Occipital lobe (tissue), 2 donors: Measurements from ENCODE around the gene SYT15. TPM values are rescaled to one million over a fixed set of nuclear protein-coding genes. Genes with fewer than 3 reads are reported as not detected.
"Not testable (repeated sequence)": the region's sequence is repeated elsewhere in the genome, so short reads cannot be mapped to it uniquely, and the experiment has no call there.

Source experiments
- DNase-seq: peaks from one replicate; lab custom pipeline; 2025; lab: John Stamatoyannopoulos, UW
- total RNA-seq: library from RNA; depleted of rRNA; stranded (reverse); fragments of >200 nt; gene quantifications from one replicate; pipeline ENCODE4 v1.2.3, GENCODE V29; 2014

The SYT15 gene
- total RNA-seq, result 0.47 TPM

DNA sequence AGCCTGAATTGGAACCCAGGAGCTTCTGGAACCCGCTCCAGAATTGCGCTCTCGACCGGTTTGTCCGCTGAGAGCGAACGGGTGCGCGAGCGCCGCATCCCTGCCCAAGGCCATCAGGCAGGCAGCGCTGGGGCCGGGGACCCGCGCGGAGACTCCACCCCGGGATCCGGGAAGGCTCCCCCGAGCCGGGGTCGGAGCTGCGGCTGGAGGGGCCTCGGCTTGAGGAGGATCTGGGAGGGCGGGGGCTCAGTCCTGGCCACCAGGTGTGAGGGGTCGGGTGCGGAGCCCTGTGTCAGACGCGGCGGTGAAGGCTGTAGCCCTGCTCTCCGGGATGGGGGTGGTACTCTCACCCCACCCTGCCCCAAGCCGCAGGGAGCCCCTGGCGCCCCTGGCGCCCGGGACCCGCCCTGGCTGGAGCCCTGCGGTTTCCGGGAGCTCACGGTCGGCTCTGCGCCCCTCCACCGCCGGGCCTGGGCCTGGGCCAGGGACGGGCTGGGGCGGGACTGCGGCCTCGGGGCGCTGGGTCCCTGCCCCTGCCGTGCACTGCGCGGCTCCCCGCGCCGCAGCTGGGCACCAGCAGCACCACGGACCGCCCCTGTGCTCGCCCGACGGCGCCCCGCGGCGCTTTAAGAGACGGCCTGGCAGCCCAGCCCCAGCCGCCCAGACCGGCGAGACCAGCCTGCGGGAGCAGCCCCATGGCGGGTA, at the start of gene SYT15:
SYT15 (plus strand) TSS at position 655 of the 705 bp plus-strand sequence; CDS start at position 696, 41 bp downstream.
- not testable (repeated sequence) for DNase-seq

DNA sequence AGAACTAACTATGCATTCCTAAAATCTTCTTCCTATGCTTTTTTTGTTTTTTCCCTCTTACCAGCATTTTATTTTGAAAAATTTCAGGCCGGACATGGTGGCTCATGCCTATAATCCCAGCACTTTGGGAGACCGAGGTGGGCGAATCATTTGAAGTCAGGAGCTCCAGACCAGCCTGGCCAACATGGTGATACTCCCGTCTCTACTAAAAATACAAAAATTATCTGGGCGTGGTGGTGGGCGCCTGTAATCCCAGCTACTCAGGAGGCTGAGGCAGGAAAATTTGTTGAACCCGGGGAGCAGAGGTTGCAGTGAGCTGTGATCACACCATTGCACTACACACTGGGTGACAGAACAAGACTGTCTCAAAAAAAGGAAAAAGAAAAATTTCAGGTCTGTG, 49.2 kb upstream of the SYT15 start:
- not testable (repeated sequence) for DNase-seq

DNA sequence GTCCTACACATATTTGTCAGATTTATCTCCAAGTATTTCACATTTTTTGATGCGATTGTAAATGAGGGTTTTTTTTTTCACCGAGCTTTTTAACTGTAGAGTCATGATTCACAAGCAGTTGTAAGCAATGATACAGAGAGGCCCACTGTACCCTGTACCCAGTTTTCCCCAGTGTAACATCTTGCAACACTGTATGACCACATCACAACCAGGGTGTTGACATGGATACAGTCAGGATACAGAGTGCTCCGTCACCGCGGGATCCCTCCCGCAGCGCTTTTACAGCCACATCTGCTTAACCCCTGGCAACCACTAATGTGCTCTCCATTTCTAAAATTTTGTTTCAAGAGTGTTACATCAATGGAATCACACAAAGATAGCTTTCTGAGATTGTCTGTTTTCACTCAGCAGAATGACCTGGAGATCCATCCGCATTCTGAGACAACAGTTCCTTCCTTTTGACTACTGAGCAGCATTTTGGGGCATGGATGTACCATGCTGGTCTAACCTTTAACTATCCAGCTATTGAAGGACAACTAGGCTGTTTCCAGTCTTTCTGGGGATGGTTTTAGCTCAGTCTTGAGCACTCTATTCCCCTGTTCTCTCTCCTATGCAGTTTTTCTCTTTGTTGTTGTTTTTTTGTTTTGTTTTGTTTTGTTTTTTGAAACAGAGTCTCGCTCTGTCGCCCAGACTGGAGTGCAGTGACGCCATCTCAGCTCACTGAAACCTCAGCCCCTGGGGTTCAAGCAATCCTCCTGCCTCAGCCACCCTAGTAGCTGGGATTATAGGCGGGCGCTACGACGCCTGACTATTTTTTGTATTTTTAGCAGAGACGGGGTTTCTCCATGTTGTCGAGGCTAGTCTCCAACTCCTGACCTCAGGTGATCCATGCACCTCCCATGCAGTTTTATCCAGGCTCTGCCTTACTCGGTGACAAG, 48.4 kb upstream of the SYT15 start:
- no peak for DNase-seq

DNA sequence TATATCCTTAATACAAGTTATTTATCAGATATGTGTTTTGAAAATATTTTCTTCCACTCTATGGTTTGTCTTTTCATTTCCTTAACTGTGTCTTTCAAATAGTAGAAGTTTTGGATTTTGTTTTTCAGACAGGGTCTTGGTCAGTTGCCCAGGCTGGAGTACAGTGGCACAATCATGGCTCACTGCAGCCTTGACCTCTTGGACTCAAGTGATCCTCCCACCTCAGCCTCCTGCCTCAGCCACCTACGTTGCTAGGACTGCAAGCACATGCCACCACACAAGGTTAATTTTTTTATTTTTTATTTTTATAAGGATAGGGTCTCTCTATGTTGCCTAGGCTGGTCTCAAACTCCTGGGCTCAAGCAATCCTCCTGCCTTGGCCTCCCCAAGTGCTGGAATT, 46.7 kb upstream of the SYT15 start:
- not testable (repeated sequence) for DNase-seq

DNA sequence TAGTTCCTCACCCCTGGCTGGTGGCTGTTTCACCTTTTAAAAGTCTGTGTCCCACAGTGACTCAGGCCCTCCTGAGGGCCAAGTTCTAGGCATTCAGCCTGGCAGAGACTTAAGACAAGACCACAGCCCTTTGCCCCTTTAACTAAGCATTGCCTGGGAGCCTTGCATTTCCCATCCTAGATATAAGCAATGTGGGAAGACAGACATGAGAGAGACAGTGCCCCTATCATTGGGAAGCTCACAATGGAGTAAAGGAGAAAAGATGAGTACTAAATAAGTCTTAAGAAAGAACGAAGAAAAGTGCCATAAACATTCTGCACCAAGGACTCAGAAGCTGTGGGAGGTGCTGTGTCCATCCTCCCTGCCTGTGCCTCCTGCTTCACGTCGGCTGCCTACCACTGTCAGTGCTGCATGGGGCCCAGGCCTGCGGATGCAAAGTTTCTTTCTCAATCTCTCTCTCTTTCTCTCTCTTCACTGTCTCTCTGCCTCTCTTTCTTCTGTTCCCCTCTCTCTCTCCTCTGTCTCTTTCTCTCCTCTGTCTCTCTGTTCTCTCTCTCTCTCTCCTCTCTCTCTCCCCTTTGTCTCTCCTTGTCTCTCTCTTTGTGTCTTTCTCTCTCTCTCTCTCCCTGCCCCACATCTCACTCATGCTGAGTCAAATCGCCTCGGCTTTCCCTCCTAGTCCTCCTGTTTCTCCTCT, 44.0 kb upstream of the SYT15 start:
- no peak for DNase-seq

DNA sequence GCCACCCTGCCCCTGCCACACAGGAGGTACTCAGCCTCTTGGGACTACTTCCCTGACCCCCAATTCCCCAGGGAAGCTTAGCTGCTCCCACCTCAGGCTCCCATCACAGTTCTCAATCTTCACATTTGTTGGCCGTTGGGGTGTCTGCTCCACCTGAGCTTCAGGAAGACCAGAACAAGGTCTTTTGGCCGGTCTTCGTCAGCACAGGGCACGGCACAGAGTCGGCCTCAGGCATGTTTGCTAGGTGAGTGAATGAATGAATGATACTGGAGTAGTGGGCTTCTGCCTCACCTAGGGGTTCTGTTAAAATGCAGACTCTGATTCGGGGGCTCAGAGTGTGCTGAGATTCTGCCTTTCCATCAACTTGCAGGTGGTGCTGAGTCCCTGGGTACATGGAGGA, 42.8 kb upstream of the SYT15 start:
- no peak for DNase-seq

- no peak for DNase-seq
Observed at GRCh38 chr10:46536781-46537180, 42.1 kb upstream of the SYT15 start.

GRCh38 chr10:46537309-46537708, 41.6 kb upstream of the SYT15 start:
- no peak for DNase-seq

DNA sequence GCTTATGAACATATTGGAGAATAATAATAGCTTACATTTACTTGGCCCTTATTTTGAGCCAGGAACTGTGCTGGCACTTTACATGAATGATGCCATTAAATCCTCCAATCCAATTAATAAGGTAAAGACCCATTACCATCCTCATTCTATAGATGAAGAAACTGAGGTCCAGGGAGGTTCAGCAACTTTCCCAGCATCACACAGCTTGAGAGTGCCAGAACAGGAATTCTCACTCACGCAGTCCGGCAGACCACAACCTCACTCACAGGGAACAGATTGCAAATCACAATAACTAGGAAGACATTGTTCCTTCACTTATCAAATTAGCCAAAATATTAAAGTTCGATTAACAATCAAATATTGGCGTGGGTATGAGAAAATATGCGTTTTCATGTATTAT, 40.8 kb upstream of the SYT15 start:
- DNase-seq, result no peak

- no peak for DNase-seq
Observed at GRCh38 chr10:46538717-46539426, 40.1 kb upstream of the SYT15 start.

- DNase-seq, result no peak
Observed at GRCh38 chr10:46539596-46540411, 39.1 kb upstream of the SYT15 start.

DNA sequence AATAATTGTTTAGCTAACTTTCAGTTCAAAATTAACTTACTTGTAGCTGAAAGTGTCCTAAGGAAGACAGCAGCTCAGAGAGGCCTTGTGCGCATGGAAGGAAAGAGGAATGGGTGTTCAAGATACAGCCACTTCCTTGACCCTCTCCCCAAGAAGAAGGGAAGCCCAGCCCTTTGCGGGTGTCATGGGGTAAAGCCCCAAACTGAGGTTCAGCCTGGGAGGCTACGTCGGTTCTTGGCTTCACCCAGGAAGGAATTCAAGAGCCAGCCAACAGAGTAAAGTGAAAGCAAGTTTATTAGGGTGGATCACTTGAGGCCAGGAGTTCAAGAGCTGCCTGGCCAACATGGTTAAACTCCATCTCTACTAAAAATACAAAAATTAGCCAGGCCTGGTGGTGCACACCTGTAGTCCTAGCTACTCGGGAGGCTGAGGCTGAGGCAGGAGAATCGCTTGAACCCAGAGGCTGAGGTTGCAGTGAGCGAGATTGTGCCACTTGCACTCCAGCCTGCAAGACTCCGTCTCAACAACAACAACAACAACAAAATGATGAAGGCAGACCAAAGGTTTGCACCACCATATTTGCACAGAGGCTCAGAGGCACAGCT, 38.4 kb upstream of the SYT15 start:
- DNase-seq, result no peak

- no peak for DNase-seq
Observed at GRCh38 chr10:46541017-46541661, 37.8 kb upstream of the SYT15 start.

GRCh38 chr10:46541735-46542566, 37.0 kb upstream of the SYT15 start:
- DNase-seq, result no peak

GRCh38 chr10:46542567-46543465, 36.1 kb upstream of the SYT15 start:
- no peak for DNase-seq

- no peak for DNase-seq
Observed at GRCh38 chr10:46543466-46544377, 35.2 kb upstream of the SYT15 start.
